Neuronal stem cell (in vitro differentiated cells): ENCODE measurements around the gene DOCK4.

Experiments used
- DNase-seq: peaks from one replicate; pipeline ENCODE4 v3.0.0-alpha.2; 2013; ENCODE audit warnings: low spot score
- H2AFZ ChIP-seq: one replicate; pipeline ENCODE4 v1.6.1; 2013; ENCODE audit warnings: mild to moderate bottlenecking, low read length, inconsistent platforms
- H2AK5ac ChIP-seq: 2 replicates; pipeline ENCODE4 v1.6.1; 2013; ENCODE audit warnings: low read depth, mild to moderate bottlenecking, inconsistent platforms, low read length, moderate library complexity, mixed read lengths
- H2BK120ac ChIP-seq: 2 replicates; pipeline ENCODE4 v1.6.1; 2013; ENCODE audit warnings: low read depth, mild to moderate bottlenecking, inconsistent platforms, low read length, moderate library complexity, mixed read lengths
- H2BK12ac ChIP-seq: one replicate; pipeline ENCODE4 v1.6.1; 2013; ENCODE audit warnings: low read length, inconsistent platforms
- H2BK15ac ChIP-seq: 2 replicates; pipeline ENCODE4 v1.6.1; 2013; ENCODE audit warnings: mild to moderate bottlenecking, low read length, inconsistent platforms, mixed read lengths
- H2BK5ac ChIP-seq: one replicate; pipeline ENCODE4 v1.6.1; 2013; ENCODE audit warnings: inconsistent platforms, mild to moderate bottlenecking, low read length, moderate library complexity
- H3K14ac ChIP-seq: one replicate; pipeline ENCODE4 v1.6.1; 2013; ENCODE audit warnings: low read length, inconsistent platforms
- H3K18ac ChIP-seq: 2 replicates; pipeline ENCODE4 v1.6.1; 2013; ENCODE audit warnings: low read length, inconsistent platforms
- H3K23ac ChIP-seq: 2 replicates; pipeline ENCODE4 v1.6.1; 2013; ENCODE audit warnings: low read depth, mild to moderate bottlenecking, mixed read lengths, low read length, inconsistent platforms; ENCODE audit not compliant: poor library complexity
- H3K27ac ChIP-seq: replicated peaks from 3 replicates; pipeline ENCODE4 v1.5.1; 2013; ENCODE audit warnings: low read length, inconsistent platforms
- H3K27me3 ChIP-seq, 3 experiments: 2 replicates each; pipeline ENCODE4 v1.6.1; 2013; ENCODE audit warnings: low read length in 3 of 3, mild to moderate bottlenecking in 2 of 3, inconsistent platforms in 1 of 3, low read depth in 1 of 3, mixed read lengths in 1 of 3, moderate library complexity in 1 of 3; ENCODE audit not compliant: control insufficient read depth in 3 of 3, insufficient read depth in 3 of 3
- H3K36me3 ChIP-seq, 2 donors: replicated peaks in 1 of 2; 2 replicates each; pipeline ENCODE4 v1.6.1; 2013; ENCODE audit warnings: low read length in 2 of 2; ENCODE audit not compliant: control insufficient read depth in 2 of 2, insufficient read depth in 2 of 2
- H3K4ac ChIP-seq: 2 replicates; pipeline ENCODE4 v1.6.1; 2013; ENCODE audit warnings: inconsistent platforms, mild to moderate bottlenecking, low read length, moderate library complexity
- H3K4me1 ChIP-seq, 2 donors: 1 replicate in 1 of 2; 2 replicates in 1 of 2; pipeline ENCODE4 v1.6.1; 2013; ENCODE audit warnings: low read length in 2 of 2, low read depth in 1 of 2; ENCODE audit not compliant: control insufficient read depth in 2 of 2, insufficient read depth in 1 of 2
- H3K4me2 ChIP-seq: one replicate; pipeline ENCODE4 v1.6.1; 2013; ENCODE audit warnings: mild to moderate bottlenecking, low read length, inconsistent platforms; ENCODE audit not compliant: insufficient read depth, poor library complexity, severe bottlenecking
- H3K4me3 ChIP-seq, 2 donors: 2 replicates each; pipeline ENCODE4 v1.5.1; 2013; ENCODE audit warnings: low read length in 2 of 2, mild to moderate bottlenecking in 2 of 2, inconsistent platforms in 1 of 2, moderate library complexity in 1 of 2
- H3K79me1 ChIP-seq: one replicate; pipeline ENCODE4 v1.6.1; 2013; ENCODE audit warnings: low read depth, mild to moderate bottlenecking, inconsistent platforms, low read length, moderate library complexity
- H3K9ac ChIP-seq: one replicate; pipeline ENCODE4 v1.6.1; 2013; ENCODE audit warnings: mild to moderate bottlenecking, low read depth, low read length, inconsistent platforms; ENCODE audit not compliant: poor library complexity
- H3K9me3 ChIP-seq, 2 donors: replicated peaks in 1 of 2; 2 replicates each; pipeline versions ENCODE3 to v1.6.1; 2013; ENCODE audit warnings: low read length in 2 of 2, mild to moderate bottlenecking in 2 of 2, inconsistent platforms in 1 of 2, low read depth in 1 of 2, mixed read lengths in 1 of 2, moderate library complexity in 1 of 2; ENCODE audit not compliant: control insufficient read depth in 2 of 2, insufficient read depth in 1 of 2
- H4K8ac ChIP-seq: one replicate; pipeline ENCODE4 v1.6.1; 2013; ENCODE audit warnings: low read depth, mild to moderate bottlenecking, inconsistent platforms, low read length, moderate library complexity
- H4K91ac ChIP-seq: one replicate; pipeline ENCODE4 v1.6.1; 2013; ENCODE audit warnings: low read length, low read depth, mild to moderate bottlenecking, inconsistent platforms; ENCODE audit not compliant: poor library complexity
- WGBS, 2 donors: extraction: QIAGEN DNeasy Blood & Tissue Kit; methylation state at CpG; one replicate each; pipeline ENCODE4 v1.1.7; 2013; ENCODE audit warnings: missing lambda C conversion rate in 2 of 2, mixed read lengths in 1 of 2; ENCODE audit not compliant: insufficient read length in 2 of 2, insufficient replicate concordance in 1 of 2; ENCODE audit errors: extremely low coverage in 2 of 2; 5-methylcytosine and 5-hydroxymethylcytosine counted together

Gene DOCK4

DNA sequence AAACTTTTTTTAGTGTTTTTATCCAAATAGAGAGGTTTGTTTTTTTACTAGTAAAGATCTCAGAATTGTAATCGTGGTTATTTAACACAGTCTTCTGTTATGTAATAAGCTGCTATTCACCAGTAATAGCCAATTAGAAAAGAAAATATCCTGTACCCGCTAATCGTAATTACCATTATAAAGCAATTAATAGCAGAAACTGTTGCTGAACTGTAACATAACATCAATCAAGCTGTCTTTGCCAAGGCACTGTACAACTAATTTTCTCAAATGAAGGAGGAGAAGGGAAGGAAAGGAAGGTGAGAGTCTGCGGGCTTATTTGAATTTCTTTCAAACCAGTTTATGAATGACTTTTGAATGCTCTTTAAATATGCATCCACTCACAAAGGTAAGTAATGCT is 9.6 kb upstream of the DOCK4 start:
- no peak for DNase-seq
- H3K23ac ChIP-seq, result no peak overlapping the region
- H3K14ac ChIP-seq, result no peak overlapping the region
- H3K18ac ChIP-seq, result no peak overlapping the region
- H4K8ac ChIP-seq, result no peak overlapping the region
- no peaks in the 10 kb centered on the region for H3K36me3 ChIP-seq
- H3K4me1 ChIP-seq, result no peaks in the 10 kb centered on the region
- no peaks in the 10 kb centered on the region for H3K27me3 ChIP-seq
- no peak overlapping the region for H3K4me2 ChIP-seq
- no peak overlapping the region for H2BK15ac ChIP-seq
- no peak overlapping the region for H2AK5ac ChIP-seq
- no peak overlapping the region for H4K91ac ChIP-seq
- H3K9me3 ChIP-seq, result no peaks in the 10 kb centered on the region
- H2BK12ac ChIP-seq, result no peak overlapping the region
- WGBS, 2 donors, result no CpG with 5 or more reads among the region's 4 CpGs
- no peaks in the 10 kb centered on the region for H3K79me1 ChIP-seq
- H2AFZ ChIP-seq, result no peak overlapping the region
- H2BK120ac ChIP-seq, result no peak overlapping the region
- H3K27ac ChIP-seq, result no peak overlapping the region
- no peak overlapping the region for H3K4me3 ChIP-seq
- no peak overlapping the region for H2BK5ac ChIP-seq
- H3K9ac ChIP-seq, result no peak overlapping the region
- H3K4ac ChIP-seq, result no peak overlapping the region

DNA sequence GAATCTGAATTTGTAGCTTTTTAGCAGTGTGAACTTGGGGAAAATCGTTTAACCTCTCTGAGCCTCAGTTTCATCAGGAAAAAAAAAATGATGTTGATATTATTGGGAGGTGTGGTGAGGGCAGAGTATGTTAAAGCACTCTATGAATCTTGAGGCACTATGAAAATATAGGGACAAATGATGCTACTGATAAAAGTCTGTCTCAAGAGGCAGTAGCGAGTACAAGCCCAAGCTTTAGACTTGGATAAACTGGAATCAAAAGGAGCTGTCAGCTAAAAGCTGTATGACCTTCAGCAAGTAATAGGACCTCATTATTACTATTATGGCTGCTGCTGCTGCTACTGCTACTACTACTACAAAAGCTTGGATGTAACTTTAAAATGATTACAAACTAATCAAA is 8.7 kb upstream of the DOCK4 start:
- Histone ChIP-seq H3K23ac (no peak overlapping the region), H3K9ac (no peak overlapping the region), H3K27me3 (no peaks in the 10 kb centered on the region), H4K8ac (no peak overlapping the region), H3K79me1 (no peaks in the 10 kb centered on the region), H2BK120ac (no peak overlapping the region), H3K27ac (no peak overlapping the region), H2BK15ac (no peak overlapping the region), H4K91ac (no peak overlapping the region), H3K14ac (no peak overlapping the region), H3K4me3 (no peak overlapping the region), H3K4me1 (no peaks in the 10 kb centered on the region), H3K4ac (no peak overlapping the region), H3K4me2 (no peak overlapping the region), H3K18ac (no peak overlapping the region), H3K9me3 (no peaks in the 10 kb centered on the region), H2AK5ac (no peak overlapping the region), H2BK12ac (no peak overlapping the region), H3K36me3 (no peaks in the 10 kb centered on the region), H2AFZ (no peak overlapping the region), H2BK5ac (no peak overlapping the region)
- no CpG with 5 or more reads among the region's 2 CpGs for WGBS, 2 donors
- no peak for DNase-seq

DNA sequence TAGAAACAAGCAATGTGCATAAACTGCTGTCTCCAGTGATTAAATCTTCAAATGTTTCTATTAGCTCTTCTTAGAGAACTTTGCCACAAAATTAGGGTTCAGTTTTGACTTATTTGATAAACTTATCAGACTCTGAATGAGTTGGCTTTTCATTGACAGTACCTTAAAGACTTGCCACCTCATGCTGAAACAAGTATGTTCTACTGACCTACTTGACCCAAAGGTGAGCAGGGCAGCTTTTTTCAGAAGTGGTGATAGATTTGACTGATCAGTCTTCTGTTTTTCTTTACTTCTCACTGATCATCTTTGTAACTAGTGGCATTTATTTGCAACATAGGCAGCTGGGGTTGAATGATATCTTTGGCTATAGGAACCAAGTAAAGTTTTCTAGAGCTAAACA is 8.1 kb upstream of the DOCK4 start:
- Histone ChIP-seq H4K8ac (no peak overlapping the region), H2BK5ac (no peak overlapping the region), H3K4me2 (no peak overlapping the region), H3K79me1 (no peaks in the 10 kb centered on the region), H3K36me3 (no peaks in the 10 kb centered on the region), H2BK12ac (no peak overlapping the region), H3K4ac (no peak overlapping the region), H2AFZ (no peak overlapping the region), H3K14ac (no peak overlapping the region), H3K4me1 (no peaks in the 10 kb centered on the region), H3K9me3 (no peaks in the 10 kb centered on the region), H3K27me3 (no peaks in the 10 kb centered on the region), H3K9ac (no peak overlapping the region), H3K4me3 (no peak overlapping the region), H3K27ac (no peak overlapping the region), H2AK5ac (no peak overlapping the region), H3K23ac (no peak overlapping the region), H4K91ac (no peak overlapping the region), H3K18ac (no peak overlapping the region), H2BK120ac (no peak overlapping the region), H2BK15ac (no peak overlapping the region)
- no peak for DNase-seq

DNA sequence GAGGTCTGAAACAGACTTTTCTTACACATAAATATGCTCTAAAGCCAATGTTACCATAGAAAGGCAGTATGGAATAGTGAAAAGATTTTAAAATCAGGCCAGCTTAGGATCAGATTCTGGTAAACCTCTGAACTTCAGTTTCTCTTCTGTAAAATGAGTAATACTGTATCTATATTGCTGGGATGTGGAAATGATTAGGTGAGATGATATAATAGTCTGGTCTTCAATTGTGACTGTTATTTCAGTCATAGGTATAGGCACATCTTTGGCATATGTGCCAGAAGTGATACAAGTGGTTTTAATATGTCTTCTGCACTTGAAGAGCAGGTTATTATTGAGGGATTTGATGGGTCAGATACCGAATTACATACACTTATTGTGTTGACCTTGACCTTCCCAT is 7.5 kb upstream of the DOCK4 start:
- WGBS, 2 donors, result no CpG with 5 or more reads among the region's 1 CpG
- Histone ChIP-seq H4K8ac (no peak overlapping the region), H3K27me3 (no peaks in the 10 kb centered on the region), H2AK5ac (no peak overlapping the region), H3K9ac (no peak overlapping the region), H2BK5ac (no peak overlapping the region), H3K4me2 (no peak overlapping the region), H2BK12ac (no peak overlapping the region), H3K4ac (no peak overlapping the region), H3K79me1 (no peaks in the 10 kb centered on the region), H3K18ac (no peak overlapping the region), H3K14ac (no peak overlapping the region), H3K27ac (no peak overlapping the region), H2BK120ac (no peak overlapping the region), H4K91ac (no peak overlapping the region), H3K4me1 (no peaks in the 10 kb centered on the region), H3K23ac (no peak overlapping the region), H3K4me3 (no peak overlapping the region), H2AFZ (no peak overlapping the region), H3K36me3 (no peaks in the 10 kb centered on the region), H3K9me3 (no peaks in the 10 kb centered on the region), H2BK15ac (no peak overlapping the region)
- no peak for DNase-seq
